HUES6 (cell line): ENCODE results near the gene PRTG.
"Not testable (repeated sequence)": the region's sequence is repeated elsewhere in the genome, so short reads cannot be mapped to it uniquely, and the experiment has no call there.

Experiments
- H3K27ac ChIP-seq: 2 replicates; pipeline ENCODE4 v1.7.0; 2013; ENCODE audit warnings: low read depth, mild to moderate bottlenecking, low read length, inconsistent platforms
- H3K27me3 ChIP-seq: 2 replicates; pipeline ENCODE4 v1.6.1; 2013; ENCODE audit warnings: low read length; ENCODE audit not compliant: control insufficient read depth, insufficient read depth
- H3K36me3 ChIP-seq: 2 replicates; pipeline ENCODE4 v1.6.1; 2013; ENCODE audit warnings: low read length; ENCODE audit not compliant: control insufficient read depth, insufficient read depth
- H3K4me1 ChIP-seq: 2 replicates; pipeline ENCODE4 v1.6.1; 2013; ENCODE audit warnings: low read length; ENCODE audit not compliant: control insufficient read depth, insufficient read depth
- H3K4me3 ChIP-seq: 2 replicates; pipeline ENCODE4 v1.5.1; 2013; ENCODE audit warnings: low read depth, low read length
- H3K9ac ChIP-seq: one replicate; pipeline ENCODE4 v1.6.1; 2013; ENCODE audit warnings: mild to moderate bottlenecking, low read length
- H3K9me3 ChIP-seq: 2 replicates; pipeline ENCODE4 v1.6.1; 2013; ENCODE audit warnings: low read depth, low read length; ENCODE audit not compliant: control insufficient read depth, insufficient read depth

PRTG gene

GRCh38 chr15:55742498-55742926, 440 bp downstream of the PRTG start:
- H3K9me3 ChIP-seq, result no peaks in the 10 kb centered on the region
- H3K27me3 ChIP-seq, result peaks cover 90% of the 10 kb centered on the region
- peak overlapping the region; percentile 65; the same call in 1 of the 2 replicates for H3K27ac ChIP-seq
- peak overlapping the region; percentile 72 for H3K4me3 ChIP-seq
- H3K4me1 ChIP-seq, result peaks cover 30% of the 10 kb centered on the region
- peak overlapping the region; percentile 94 for H3K9ac ChIP-seq
- H3K36me3 ChIP-seq, result no peaks in the 10 kb centered on the region

- H3K27me3 ChIP-seq, result peaks cover 96% of the 10 kb centered on the region
- H3K9ac ChIP-seq, result peak overlapping the region; percentile 94
- peaks cover 35% of the 10 kb centered on the region for H3K4me1 ChIP-seq
- peak overlapping the region; percentile 65; the same call in 1 of the 2 replicates for H3K27ac ChIP-seq
- no peaks in the 10 kb centered on the region for H3K9me3 ChIP-seq
- H3K36me3 ChIP-seq, result no peaks in the 10 kb centered on the region
- H3K4me3 ChIP-seq, result peak overlapping the region; percentile 72
These were observed 987 bp downstream of the PRTG start for GRCh38 chr15:55741833-55742497.

GRCh38 chr15:55740981-55741832, 1.7 kb downstream of the PRTG start:
- Histone ChIP-seq H3K9ac (peak overlapping the region; percentile 94), H3K4me3 (peak overlapping the region; percentile 72), H3K27me3 (peaks cover 98% of the 10 kb centered on the region), H3K9me3 (no peaks in the 10 kb centered on the region), H3K36me3 (no peaks in the 10 kb centered on the region), H3K27ac (peak overlapping the region; percentile 60; the same call in 1 of the 2 replicates), H3K4me1 (peaks cover 39% of the 10 kb centered on the region)

GRCh38 chr15:55740359-55740878, 2.5 kb downstream of the PRTG start:
- H3K27me3 ChIP-seq, result peaks cover 98% of the 10 kb centered on the region
- no peaks in the 10 kb centered on the region for H3K9me3 ChIP-seq
- H3K4me1 ChIP-seq, result peaks cover 44% of the 10 kb centered on the region
- no peaks in the 10 kb centered on the region for H3K36me3 ChIP-seq
- H3K4me3 ChIP-seq, result peak overlapping the region; percentile 72; the same call in 1 of the 2 replicates
- peak overlapping the region; percentile 26; the same call in 1 of the 2 replicates for H3K27ac ChIP-seq
- peak overlapping the region; percentile 94 for H3K9ac ChIP-seq

GRCh38 chr15:55739641-55740040, 3.3 kb downstream of the PRTG start:
- Histone ChIP-seq H3K4me1 (peaks cover 44% of the 10 kb centered on the region), H3K27me3 (peaks cover 98% of the 10 kb centered on the region), H3K9me3 (no peaks in the 10 kb centered on the region)

GRCh38 chr15:55738715-55739114, 4.2 kb downstream of the PRTG start:
- H3K36me3 ChIP-seq, result no peaks in the 10 kb centered on the region; the same call in 1 of the 2 replicates
- H3K4me3 ChIP-seq, result peak overlapping the region; percentile 72; the same call in 1 of the 2 replicates
- H3K4me1 ChIP-seq, result peaks cover 41% of the 10 kb centered on the region
- no peak overlapping the region for H3K27ac ChIP-seq
- no peaks in the 10 kb centered on the region for H3K9me3 ChIP-seq
- peaks cover 98% of the 10 kb centered on the region for H3K27me3 ChIP-seq
- no peak overlapping the region for H3K9ac ChIP-seq

More at GRCh38 chr15:55739641-55740040, 3.3 kb downstream of the PRTG start:
- H3K27ac ChIP-seq, result no peak overlapping the region
- H3K9ac ChIP-seq, result peak overlapping the region; percentile 10
- peak overlapping the region; percentile 72; the same call in 1 of the 2 replicates for H3K4me3 ChIP-seq
- H3K36me3 ChIP-seq, result no peaks in the 10 kb centered on the region; the same call in 1 of the 2 replicates

GRCh38 chr15:55737373-55737772, 5.6 kb downstream of the PRTG start:
- peaks cover 40% of the 10 kb centered on the region for H3K4me1 ChIP-seq
- no peak overlapping the region for H3K9ac ChIP-seq
- H3K9me3 ChIP-seq, result no peaks in the 10 kb centered on the region
- no peak overlapping the region; the same call in 1 of the 2 replicates for H3K27ac ChIP-seq
- no peaks in the 10 kb centered on the region; the same call in 1 of the 2 replicates for H3K36me3 ChIP-seq
- H3K27me3 ChIP-seq, result peaks cover 97% of the 10 kb centered on the region
- no peak overlapping the region for H3K4me3 ChIP-seq

GRCh38 chr15:55736756-55737155, 6.2 kb downstream of the PRTG start:
- H3K27ac ChIP-seq, result no peak overlapping the region
- H3K27me3 ChIP-seq, result peaks cover 95% of the 10 kb centered on the region
- no peak overlapping the region; the same call in 1 of the 2 replicates for H3K4me3 ChIP-seq
- H3K4me1 ChIP-seq, result peaks cover 36% of the 10 kb centered on the region
- no peaks in the 10 kb centered on the region; the same call in 1 of the 2 replicates for H3K36me3 ChIP-seq
- H3K9ac ChIP-seq, result no peak overlapping the region
- H3K9me3 ChIP-seq, result no peaks in the 10 kb centered on the region

- no peak overlapping the region for H3K27ac ChIP-seq
- H3K9ac ChIP-seq, result no peak overlapping the region
- peaks cover 3% of the 10 kb centered on the region; the same call in 1 of the 2 replicates for H3K36me3 ChIP-seq
- H3K4me3 ChIP-seq, result no peak overlapping the region; the same call in 1 of the 2 replicates
- H3K27me3 ChIP-seq, result peaks cover 80% of the 10 kb centered on the region
- no peaks in the 10 kb centered on the region for H3K9me3 ChIP-seq
- H3K4me1 ChIP-seq, result peaks cover 18% of the 10 kb centered on the region; the same call in 1 of the 2 replicates
These were observed 8.3 kb downstream of the PRTG start for GRCh38 chr15:55734641-55735040.

GRCh38 chr15:55733461-55733860, 9.5 kb downstream of the PRTG start:
- Histone ChIP-seq H3K27me3 (peaks cover 72% of the 10 kb centered on the region), H3K4me1 (peaks cover 16% of the 10 kb centered on the region; the same call in 1 of the 2 replicates)
- not testable (repeated sequence) for H3K4me3 ChIP-seq, H3K9ac ChIP-seq, H3K36me3 ChIP-seq, H3K9me3 ChIP-seq, H3K27ac ChIP-seq
